PC-3 (cell line): ENCODE measurements around the gene NECAB2.

ENCODE experiments used
- EZH2 ChIP-seq: fragments of 300-600 bp; sonication (generic); IDR thresholded peaks from one replicate; pipeline ENCODE4 v1.6.1; 2017; ENCODE audit warnings: antibody characterized with exemption, mild to moderate bottlenecking, low read length; ENCODE audit not compliant: unreplicated experiment
- EZH2phosphoT487 ChIP-seq: fragments of 300-600 bp; sonication (generic); IDR thresholded peaks from 2 replicates; pipeline ENCODE4 v1.6.1; 2018; ENCODE audit warnings: mild to moderate bottlenecking, antibody characterized with exemption, low read length, borderline replicate concordance
- TF ChIP-seq, protein P1 (sequence below): fragments of 300-600 bp; sonication (generic); conservative IDR thresholded peaks from 2 replicates; pipeline ENCODE4 v1.5.1; 2017; ENCODE audit warnings: antibody characterized with exemption, low read depth, mild to moderate bottlenecking, low read length

DNA sequence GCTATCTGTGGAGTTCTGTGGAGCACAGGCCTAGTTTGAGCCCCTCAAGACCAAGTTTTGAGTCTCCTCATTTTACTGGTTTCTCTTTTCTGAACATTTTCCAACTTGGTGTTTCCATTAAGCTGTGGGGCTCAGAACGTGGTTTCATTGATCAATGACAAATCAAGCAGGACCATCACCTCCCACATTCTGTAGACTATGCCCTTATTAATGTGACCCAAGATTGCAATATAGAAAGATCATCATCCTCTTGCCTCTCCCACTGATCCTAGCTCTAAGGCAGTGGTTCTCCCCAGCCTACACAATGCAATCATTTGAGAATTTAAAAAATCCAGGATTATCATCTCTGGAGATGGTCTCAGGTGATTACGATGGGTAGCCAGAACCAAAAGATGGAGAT is 30.8 kb upstream of the NECAB2 start:
- TF ChIP-seq EZH2phosphoT487 (no peak), EZH2 (no peak)
- TF ChIP-seq, protein P1, sequence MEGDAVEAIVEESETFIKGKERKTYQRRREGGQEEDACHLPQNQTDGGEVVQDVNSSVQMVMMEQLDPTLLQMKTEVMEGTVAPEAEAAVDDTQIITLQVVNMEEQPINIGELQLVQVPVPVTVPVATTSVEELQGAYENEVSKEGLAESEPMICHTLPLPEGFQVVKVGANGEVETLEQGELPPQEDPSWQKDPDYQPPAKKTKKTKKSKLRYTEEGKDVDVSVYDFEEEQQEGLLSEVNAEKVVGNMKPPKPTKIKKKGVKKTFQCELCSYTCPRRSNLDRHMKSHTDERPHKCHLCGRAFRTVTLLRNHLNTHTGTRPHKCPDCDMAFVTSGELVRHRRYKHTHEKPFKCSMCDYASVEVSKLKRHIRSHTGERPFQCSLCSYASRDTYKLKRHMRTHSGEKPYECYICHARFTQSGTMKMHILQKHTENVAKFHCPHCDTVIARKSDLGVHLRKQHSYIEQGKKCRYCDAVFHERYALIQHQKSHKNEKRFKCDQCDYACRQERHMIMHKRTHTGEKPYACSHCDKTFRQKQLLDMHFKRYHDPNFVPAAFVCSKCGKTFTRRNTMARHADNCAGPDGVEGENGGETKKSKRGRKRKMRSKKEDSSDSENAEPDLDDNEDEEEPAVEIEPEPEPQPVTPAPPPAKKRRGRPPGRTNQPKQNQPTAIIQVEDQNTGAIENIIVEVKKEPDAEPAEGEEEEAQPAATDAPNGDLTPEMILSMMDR, result no peak
